Breast epithelium (tissue), 3 donors: Measurements from ENCODE around the gene CNOT10.

ENCODE experiments used
- CTCF ChIP-seq, 3 donors: fragments of 450-650 bp; IDR thresholded peaks; one replicate each; pipeline ENCODE4 v1.5.1; 2016 to 2017; ENCODE audit warnings: antibody characterized with exemption in 3 of 3, mild to moderate bottlenecking in 3 of 3, moderate library complexity in 3 of 3
- POLR2A ChIP-seq: fragments of 450-650 bp; IDR thresholded peaks from one replicate; pipeline ENCODE4 v1.6.1; 2016; ENCODE audit warnings: antibody characterized with exemption, mild to moderate bottlenecking, moderate library complexity
- POLR2AphosphoS5 ChIP-seq, 3 donors: sonication (generic); formaldehyde crosslinking; IDR thresholded peaks; one replicate each; pipeline ENCODE4 v1.6.1; 2017; ENCODE audit warnings: antibody characterized with exemption in 3 of 3

GRCh38 chr3:32794487-32795308 is 109.7 kb downstream of the CNOT10 start:
- no peak for TF ChIP-seq CTCF (IDR thresholded peaks at IDR 0.05)
- TF ChIP-seq POLR2A = no peak
- TF ChIP-seq POLR2AphosphoS5 (IDR thresholded peaks at IDR 0.05) = no peak
